Activated T-helper 2 cell treated with anti-CD3 and anti-CD28 coated beads, Interferon-gamma antibody, Interleukin-2, Interleukin-4, amounts not matched to agents 10 μg/mL and 5 μg/mL and 100 μg/mL, durations not matched to agents 14 hours and 24 hours and 36 hours (primary cell): ENCODE results near the gene NCAM1. TPM values are rescaled to one million over a fixed set of nuclear protein-coding genes. Genes with fewer than 3 reads are reported as not detected.

Experiments
- DNase-seq: peaks from one replicate; pipeline ENCODE4 v3.0.0; 2021; ENCODE audit warnings: low spot score
- H3K27ac Mint-ChIP-seq: one replicate; pipeline ENCODE4 v1.8.0; 2021; ENCODE audit warnings: mixed read lengths
- H3K27me3 Mint-ChIP-seq: one replicate; pipeline ENCODE4 v1.8.0; 2021; ENCODE audit warnings: low read depth, mixed read lengths
- H3K36me3 Mint-ChIP-seq: one replicate; pipeline ENCODE4 v1.8.0; 2021; ENCODE audit warnings: low read depth, mixed read lengths
- H3K4me1 Mint-ChIP-seq: one replicate; pipeline ENCODE4 v1.8.0; 2021; ENCODE audit warnings: low read depth, mixed read lengths
- H3K4me3 Mint-ChIP-seq: one replicate; pipeline ENCODE4 v1.8.0; 2021; ENCODE audit warnings: low read depth, mild to moderate bottlenecking, moderate library complexity, mixed read lengths
- H3K9me3 Mint-ChIP-seq: one replicate; pipeline ENCODE4 v1.8.0; 2021; ENCODE audit warnings: mixed read lengths
- intact Hi-C: fragments of 100-400 bp; cut with micrococcal nuclease; formaldehyde crosslinking; loops from one replicate; pipeline ENCODE4 v1.15.1; 2023
- total RNA-seq: library from RNA; stranded (reverse); gene quantifications from 2 replicates; pipeline ENCODE4 v1.2.3, GENCODE V29; 2022

Gene NCAM1
- total RNA-seq, 1 donor from 2014 or later: not detected

DNA sequence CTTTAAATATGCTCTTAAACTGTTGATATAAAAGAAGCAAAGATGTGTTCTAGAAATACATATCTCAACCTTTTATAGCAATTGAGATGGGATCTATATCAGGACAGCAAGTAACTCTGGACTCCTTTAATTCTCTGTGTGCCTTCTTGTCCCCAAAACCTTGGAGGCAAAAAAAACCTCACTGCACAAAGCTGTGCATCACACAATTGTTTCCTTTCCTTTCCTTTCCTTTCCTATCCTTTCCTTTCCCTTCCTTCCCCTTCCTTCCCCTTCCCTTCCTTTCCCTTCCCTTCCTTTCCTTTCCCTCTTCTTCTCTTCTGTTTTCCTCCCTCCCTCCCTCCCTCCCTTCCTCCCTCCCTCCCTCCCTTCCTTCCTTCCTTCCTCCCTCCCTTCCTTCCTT, 343.7 kb downstream of the NCAM1 start:
- intact Hi-C loops: loop anchor here (1.0 kb wide), 3 partner anchors 227 to 491 kb away; no protein-coding TSS in a partner anchor
- no peak for DNase-seq
- H3K4me1 Mint-ChIP-seq: peaks cover 2% of the 10 kb centered on the region
- peaks cover 12% of the 10 kb centered on the region for H3K27me3 Mint-ChIP-seq
- no peak overlapping the region for H3K27ac Mint-ChIP-seq
- H3K4me3 Mint-ChIP-seq: no peak overlapping the region
- H3K36me3 Mint-ChIP-seq: no peaks in the 10 kb centered on the region
- H3K9me3 Mint-ChIP-seq: no peaks in the 10 kb centered on the region

DNA sequence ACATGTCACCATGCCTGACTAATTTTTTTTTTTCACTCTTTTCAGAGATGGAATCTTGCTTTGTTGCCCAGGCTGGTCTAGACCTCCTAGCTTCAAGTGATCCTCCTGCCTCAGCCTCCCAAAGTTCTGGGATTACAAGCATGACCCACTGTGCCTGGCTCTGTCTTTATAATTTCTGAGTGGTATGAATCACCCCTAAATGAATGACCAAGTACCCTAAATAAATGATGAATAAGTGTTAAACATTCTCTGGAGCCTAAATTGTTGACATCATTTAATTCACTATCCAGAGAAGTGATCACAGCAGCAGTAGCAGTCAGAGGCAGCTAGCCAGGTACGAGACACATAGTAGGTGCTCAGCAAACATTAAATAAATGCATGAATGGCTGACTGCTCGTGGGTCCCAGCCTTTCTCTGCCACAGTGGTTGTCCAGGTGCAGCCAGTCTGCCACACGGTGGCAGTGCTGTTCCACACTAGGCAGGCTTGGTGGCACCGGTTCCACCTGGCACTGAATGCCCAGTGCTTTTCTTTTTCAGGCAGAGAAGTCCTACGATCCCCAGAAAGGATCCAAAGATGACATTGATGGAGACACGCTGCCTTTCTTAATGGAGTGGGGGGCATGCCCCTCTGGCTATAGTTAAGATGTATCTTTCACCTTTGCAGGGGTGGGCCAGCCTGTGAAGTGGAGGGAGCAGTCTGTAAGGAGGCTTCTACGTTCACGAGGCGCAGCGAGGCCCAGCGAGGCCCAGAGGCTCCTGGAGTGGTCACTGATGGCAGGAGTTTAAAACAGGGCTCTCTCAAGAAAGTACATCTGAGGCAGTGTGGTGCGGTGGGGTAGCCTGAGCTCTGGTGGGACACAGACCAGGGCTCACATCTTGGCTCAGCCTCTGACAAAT, 344.5 kb downstream of the NCAM1 start:
- Mint-ChIP-seq H3K4me1 (peaks cover 2% of the 10 kb centered on the region), H3K36me3 (no peaks in the 10 kb centered on the region), H3K4me3 (no peak overlapping the region), H3K27ac (no peak overlapping the region), H3K27me3 (peaks cover 7% of the 10 kb centered on the region), H3K9me3 (no peaks in the 10 kb centered on the region)
- peak; percentile 55 for DNase-seq
- intact Hi-C loops: loop anchor here (1.0 kb wide), 3 partner anchors 227 to 491 kb away; no protein-coding TSS in a partner anchor

DNA sequence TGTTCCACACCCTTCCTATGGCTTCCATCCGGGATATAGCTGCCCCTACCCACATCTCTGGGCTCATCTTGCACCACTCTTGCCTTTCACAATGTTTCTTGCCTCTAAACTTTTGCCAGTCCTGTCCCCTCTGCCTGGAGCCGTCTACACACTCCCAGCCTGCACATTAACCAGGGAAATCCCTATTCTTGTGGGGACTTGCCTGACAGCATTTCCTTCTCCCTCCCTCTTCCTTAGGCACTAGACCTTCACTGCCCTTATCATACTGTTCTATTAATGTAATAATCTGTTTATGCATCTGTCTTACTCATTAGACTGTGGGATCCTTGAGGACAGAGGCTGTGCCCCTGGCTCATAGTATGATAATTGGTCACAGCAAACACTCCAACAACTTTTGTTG, 347.4 kb downstream of the NCAM1 start:
- no peak for DNase-seq
- no peak overlapping the region for H3K27ac Mint-ChIP-seq
- no peaks in the 10 kb centered on the region for H3K36me3 Mint-ChIP-seq
- intact Hi-C loops: no loop called here
- H3K27me3 Mint-ChIP-seq: peaks cover 5% of the 10 kb centered on the region
- H3K4me3 Mint-ChIP-seq: no peak overlapping the region
- peaks cover 7% of the 10 kb centered on the region for H3K4me1 Mint-ChIP-seq
- no peaks in the 10 kb centered on the region for H3K9me3 Mint-ChIP-seq

DNA sequence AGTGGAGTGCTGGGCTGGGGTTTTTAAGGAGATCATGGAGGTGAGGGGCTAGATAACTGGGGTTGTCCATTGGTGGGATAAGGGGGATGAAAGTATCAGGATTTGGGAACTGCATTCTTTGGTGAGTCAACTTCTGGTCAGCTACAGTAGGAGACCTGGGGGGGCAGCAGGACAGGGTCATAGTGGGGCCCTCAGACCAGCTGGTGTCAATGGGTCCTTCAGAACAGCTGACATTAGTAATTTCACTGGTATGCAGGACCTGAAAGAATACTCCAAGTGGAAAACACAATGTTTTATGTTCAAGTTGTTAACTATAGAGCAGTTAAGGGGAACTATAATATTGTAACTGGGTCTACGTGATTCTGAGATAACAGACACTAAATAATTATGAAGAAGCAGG, 350.3 kb downstream of the NCAM1 start:
- intact Hi-C loops: no loop called here
- Mint-ChIP-seq H3K36me3 (no peaks in the 10 kb centered on the region), H3K4me3 (no peak overlapping the region), H3K27ac (no peak overlapping the region), H3K4me1 (peaks cover 17% of the 10 kb centered on the region), H3K27me3 (peaks cover 3% of the 10 kb centered on the region), H3K9me3 (no peaks in the 10 kb centered on the region)
- DNase-seq: no peak

DNA sequence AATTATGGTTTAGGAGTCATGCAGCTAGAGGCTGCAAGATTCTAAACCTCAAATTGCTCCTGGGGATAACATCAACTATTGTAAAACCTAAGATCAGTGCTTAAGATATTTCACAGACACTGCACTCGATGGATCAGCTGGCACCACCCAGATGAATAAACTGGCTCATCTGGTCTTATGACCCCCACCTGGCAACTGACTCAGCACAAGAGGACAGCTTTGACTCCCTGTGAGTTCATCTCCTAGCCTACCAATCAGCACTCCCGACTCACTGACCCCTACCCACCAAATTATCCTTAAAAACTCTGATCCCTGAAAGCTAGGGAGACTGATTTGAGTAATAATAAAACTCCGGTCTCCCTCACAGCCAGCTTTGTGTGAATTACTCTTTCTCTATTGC, 352.4 kb downstream of the NCAM1 start:
- Mint-ChIP-seq H3K27me3 (peaks cover 1% of the 10 kb centered on the region), H3K4me1 (peaks cover 17% of the 10 kb centered on the region), H3K36me3 (peaks cover 11% of the 10 kb centered on the region), H3K27ac (peak overlapping the region; percentile 47), H3K9me3 (no peaks in the 10 kb centered on the region), H3K4me3 (peak overlapping the region; percentile 72)
- DNase-seq: no peak
- intact Hi-C loops: no loop called here

DNA sequence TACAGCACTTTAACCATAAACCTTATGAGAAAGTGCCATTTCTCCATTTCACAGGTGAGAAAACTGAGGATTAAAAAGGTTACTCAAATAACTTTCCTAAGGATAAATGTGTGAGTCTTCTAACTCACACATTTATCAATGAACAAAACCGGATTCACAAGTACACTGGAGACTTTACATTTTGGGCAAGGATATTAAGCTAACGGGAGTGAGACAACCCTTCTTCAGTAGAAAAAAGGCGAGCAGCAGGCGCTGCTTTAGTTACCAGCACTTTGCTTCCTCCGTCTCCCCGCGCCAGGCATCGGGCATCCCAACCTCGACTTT, 352.8 kb downstream of the NCAM1 start:
- intact Hi-C loops: loop anchor here (1.0 to 2.0 kb wide), 3 partner anchors 135 to 1088 kb away; partner anchors contain the start of genes PTS and ZW10
- H3K4me3 Mint-ChIP-seq: peak overlapping the region; percentile 72
- H3K27me3 Mint-ChIP-seq: no peaks in the 10 kb centered on the region
- H3K36me3 Mint-ChIP-seq: peaks cover 11% of the 10 kb centered on the region
- H3K9me3 Mint-ChIP-seq: no peaks in the 10 kb centered on the region
- H3K27ac Mint-ChIP-seq: peak overlapping the region; percentile 47
- peaks cover 17% of the 10 kb centered on the region for H3K4me1 Mint-ChIP-seq
- no peak for DNase-seq

DNA sequence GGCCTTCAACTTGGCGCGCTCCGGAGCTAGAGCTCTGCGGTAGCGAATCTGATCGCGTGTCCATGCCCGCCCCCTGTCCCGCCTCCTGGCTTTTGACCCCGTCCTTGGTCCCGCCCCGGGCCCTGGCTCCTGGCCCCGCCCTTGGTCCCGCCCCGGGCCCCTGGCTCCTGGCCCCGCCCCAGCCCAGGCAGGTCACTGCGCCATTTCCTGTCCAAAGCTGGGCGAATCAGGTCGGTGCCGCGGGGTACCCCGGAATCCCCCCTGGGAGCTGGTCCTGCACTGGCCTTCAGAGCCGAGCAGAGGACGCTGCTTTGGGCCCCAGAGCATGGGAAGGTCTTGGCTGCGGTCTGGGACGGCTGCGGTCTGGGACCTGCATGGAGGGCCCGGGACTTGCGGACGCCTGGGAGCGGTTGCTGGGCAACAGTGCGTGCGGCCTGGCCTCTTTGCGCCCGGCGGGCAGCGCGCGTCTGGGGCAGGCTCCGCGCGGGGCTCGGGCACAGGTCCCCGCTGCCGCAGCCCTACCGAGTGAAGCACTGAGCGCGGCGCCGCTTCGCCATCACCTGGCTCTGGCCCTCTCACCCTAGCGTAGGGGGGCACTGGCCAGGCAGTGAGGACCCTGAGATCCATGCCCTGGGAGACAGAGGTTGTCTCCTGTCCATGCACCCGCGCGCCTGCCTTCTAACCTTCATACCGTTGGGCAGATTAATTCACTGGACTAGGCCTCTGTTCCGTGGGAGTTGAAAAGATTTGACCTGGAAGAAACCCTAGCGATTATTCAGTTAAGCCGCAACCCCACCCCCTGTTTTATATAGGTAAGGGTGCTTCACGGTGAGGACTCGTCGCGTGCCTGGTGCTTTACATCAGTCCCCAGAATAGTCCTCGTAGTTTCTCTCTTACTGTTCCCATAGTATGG, 353.4 kb downstream of the NCAM1 start, which contains the start of gene TTC12:
TTC12 (plus strand) TSS at position 195 of the 913 bp plus-strand sequence. CDS start 1,675 bp downstream, outside the sequence.
- H3K9me3 Mint-ChIP-seq: no peaks in the 10 kb centered on the region
- intact Hi-C loops: loop anchor here (1.0 to 2.0 kb wide), 3 partner anchors 134 to 1088 kb away; partner anchors contain the start of genes PTS and ZW10
- H3K36me3 Mint-ChIP-seq: peaks cover 11% of the 10 kb centered on the region
- H3K4me1 Mint-ChIP-seq: peaks cover 17% of the 10 kb centered on the region
- no peaks in the 10 kb centered on the region for H3K27me3 Mint-ChIP-seq
- H3K4me3 Mint-ChIP-seq: peak within 1 kb of the TSS; percentile 77
- peak; percentile 88 for DNase-seq
- peak within 1 kb of the TSS; percentile 58 for H3K27ac Mint-ChIP-seq

DNA sequence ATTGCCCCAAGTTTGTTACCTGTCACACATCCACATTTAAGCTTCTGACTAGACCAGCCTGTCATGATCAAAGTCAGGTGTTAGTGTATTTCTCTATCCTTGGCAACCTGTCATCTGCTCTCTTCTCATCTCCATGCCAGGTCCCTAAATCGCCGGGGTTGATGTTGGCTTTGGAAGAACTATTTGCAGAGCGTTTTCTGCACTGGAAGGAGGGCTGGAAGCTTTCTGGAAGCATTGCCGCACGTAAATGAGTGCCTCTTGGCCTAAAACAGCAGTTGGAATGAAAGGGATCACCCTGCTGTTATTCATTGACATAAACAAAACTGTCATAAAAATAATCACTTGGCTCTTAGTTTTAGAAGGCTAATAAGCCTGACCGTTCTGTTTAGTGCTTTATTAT, 354.6 kb downstream of the NCAM1 start:
- DNase-seq: no peak
- H3K9me3 Mint-ChIP-seq: no peaks in the 10 kb centered on the region
- H3K4me3 Mint-ChIP-seq: peak overlapping the region; percentile 77
- H3K36me3 Mint-ChIP-seq: peaks cover 11% of the 10 kb centered on the region
- H3K27ac Mint-ChIP-seq: no peak overlapping the region
- no peaks in the 10 kb centered on the region for H3K27me3 Mint-ChIP-seq
- peaks cover 17% of the 10 kb centered on the region for H3K4me1 Mint-ChIP-seq
- intact Hi-C loops: loop anchor here (2.0 kb wide), 2 partner anchors 133 to 457 kb away; partner anchors contain the start of gene ZW10

DNA sequence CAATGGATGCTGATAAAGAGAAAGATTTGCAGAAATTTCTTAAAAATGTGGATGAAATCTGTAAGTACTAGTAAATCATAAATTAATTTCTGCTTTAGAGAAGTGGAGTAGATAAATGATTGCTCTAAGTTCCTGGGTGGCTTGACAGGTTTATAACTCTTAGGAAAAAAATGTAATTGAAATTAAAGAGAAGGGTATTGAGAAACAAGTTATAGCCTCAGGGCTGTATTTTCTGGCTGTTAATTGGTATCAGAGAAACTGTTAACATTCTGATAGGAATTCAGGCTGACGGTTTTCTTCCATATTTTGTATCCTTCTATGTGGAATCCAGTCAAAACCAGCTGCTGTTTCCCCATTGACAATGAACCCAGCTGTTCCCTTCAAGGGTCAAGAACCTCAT, 355.0 kb downstream of the NCAM1 start:
- Mint-ChIP-seq H3K36me3 (peaks cover 11% of the 10 kb centered on the region), H3K4me1 (peaks cover 17% of the 10 kb centered on the region), H3K4me3 (no peak overlapping the region), H3K9me3 (no peaks in the 10 kb centered on the region), H3K27ac (no peak overlapping the region), H3K27me3 (no peaks in the 10 kb centered on the region)
- no peak for DNase-seq
- intact Hi-C loops: no loop called here

DNA sequence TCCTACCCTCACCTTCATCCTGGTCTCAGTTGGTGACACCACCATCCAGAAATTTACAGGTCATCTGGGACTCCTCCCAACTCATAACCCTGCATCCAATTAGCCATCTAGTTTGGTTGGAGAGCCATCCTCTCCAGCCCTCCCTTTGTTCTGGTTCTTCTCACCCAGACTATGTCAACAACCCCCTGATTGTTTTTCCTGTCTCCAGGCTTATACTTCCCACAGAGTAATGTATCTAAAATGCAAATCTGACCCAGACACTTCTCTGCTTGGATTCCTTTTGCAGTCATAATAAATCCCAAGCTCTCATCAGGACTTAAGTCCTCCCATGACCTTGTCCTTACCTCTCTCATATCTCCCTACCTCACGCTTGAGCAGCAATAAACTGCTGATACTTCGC, 356.1 kb downstream of the NCAM1 start:
- intact Hi-C loops: no loop called here
- peaks cover 17% of the 10 kb centered on the region for H3K4me1 Mint-ChIP-seq
- no peaks in the 10 kb centered on the region for H3K9me3 Mint-ChIP-seq
- peaks cover 11% of the 10 kb centered on the region for H3K36me3 Mint-ChIP-seq
- no peak overlapping the region for H3K27ac Mint-ChIP-seq
- no peak for DNase-seq
- H3K27me3 Mint-ChIP-seq: no peaks in the 10 kb centered on the region
- no peak overlapping the region for H3K4me3 Mint-ChIP-seq

DNA sequence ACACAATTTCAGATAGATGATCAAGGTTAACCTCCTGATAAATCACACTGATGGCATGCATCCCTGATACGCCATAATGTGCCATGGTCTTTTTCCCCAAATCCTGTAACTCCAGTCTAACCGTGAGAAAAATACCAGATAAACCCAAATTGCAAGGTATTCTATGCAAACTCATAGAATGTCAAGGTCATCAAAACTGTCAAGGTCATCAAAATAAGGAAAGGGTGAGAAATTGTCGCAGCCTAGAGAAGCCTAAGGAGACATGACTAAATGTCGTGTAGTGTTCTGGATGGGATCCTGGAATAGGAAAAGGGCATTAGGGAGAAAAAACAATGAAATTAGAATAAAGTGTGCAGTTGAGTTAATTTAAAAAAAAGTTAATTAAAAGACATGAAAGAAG, 357.9 kb downstream of the NCAM1 start:
- Mint-ChIP-seq H3K27me3 (no peaks in the 10 kb centered on the region), H3K36me3 (peaks cover 11% of the 10 kb centered on the region), H3K9me3 (no peaks in the 10 kb centered on the region), H3K4me1 (peaks cover 7% of the 10 kb centered on the region), H3K4me3 (no peak overlapping the region), H3K27ac (no peak overlapping the region)
- no peak for DNase-seq
- intact Hi-C loops: no loop called here

DNA sequence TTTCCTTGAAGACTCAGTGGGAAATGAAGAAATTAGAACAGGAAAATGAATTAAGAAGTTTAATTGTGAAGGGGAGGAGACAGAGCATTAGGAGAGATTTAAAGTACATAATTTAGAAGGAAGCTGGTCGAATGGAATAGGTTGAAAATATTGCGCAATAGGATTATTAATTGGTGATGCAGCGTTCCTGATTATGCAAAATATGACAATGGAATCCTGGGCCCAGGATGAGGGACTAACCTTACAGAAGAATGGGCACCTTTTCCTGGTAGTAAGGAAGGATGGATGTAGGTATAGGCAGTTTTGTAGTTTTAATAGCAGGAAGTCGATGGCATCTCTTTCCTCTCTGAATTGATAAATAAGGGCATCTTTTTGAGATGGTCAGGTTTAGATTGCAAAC, 360.9 kb downstream of the NCAM1 start:
- Mint-ChIP-seq H3K27me3 (no peaks in the 10 kb centered on the region), H3K4me1 (peaks cover 2% of the 10 kb centered on the region), H3K36me3 (peaks cover 11% of the 10 kb centered on the region), H3K27ac (no peak overlapping the region), H3K4me3 (no peak overlapping the region), H3K9me3 (no peaks in the 10 kb centered on the region)
- DNase-seq: no peak
- intact Hi-C loops: no loop called here
